Inflammatory macrophage (primary cell): ENCODE measurements around the gene C1GALT1C1.
"Not testable (repeated sequence)": the region's sequence is repeated elsewhere in the genome, so short reads cannot be mapped to it uniquely, and the experiment has no call there.

Experiments used
- DNase-seq, 2 donors: peaks; one replicate each; pipeline ENCODE4 v3.0.0-alpha.2; 2020 to 2022
- total RNA-seq, 18 experiments: gene quantifications; one replicate each; lab custom pipeline; 2026; ENCODE audit warnings: mixed read lengths in 6 of 18, inconsistent platforms in 2 of 18; lab: John Stamatoyannopoulos, UW

Gene C1GALT1C1
- 25.0 to 42.9 (median 33.0) reads per million in 18 experiments for total RNA-seq

DNA sequence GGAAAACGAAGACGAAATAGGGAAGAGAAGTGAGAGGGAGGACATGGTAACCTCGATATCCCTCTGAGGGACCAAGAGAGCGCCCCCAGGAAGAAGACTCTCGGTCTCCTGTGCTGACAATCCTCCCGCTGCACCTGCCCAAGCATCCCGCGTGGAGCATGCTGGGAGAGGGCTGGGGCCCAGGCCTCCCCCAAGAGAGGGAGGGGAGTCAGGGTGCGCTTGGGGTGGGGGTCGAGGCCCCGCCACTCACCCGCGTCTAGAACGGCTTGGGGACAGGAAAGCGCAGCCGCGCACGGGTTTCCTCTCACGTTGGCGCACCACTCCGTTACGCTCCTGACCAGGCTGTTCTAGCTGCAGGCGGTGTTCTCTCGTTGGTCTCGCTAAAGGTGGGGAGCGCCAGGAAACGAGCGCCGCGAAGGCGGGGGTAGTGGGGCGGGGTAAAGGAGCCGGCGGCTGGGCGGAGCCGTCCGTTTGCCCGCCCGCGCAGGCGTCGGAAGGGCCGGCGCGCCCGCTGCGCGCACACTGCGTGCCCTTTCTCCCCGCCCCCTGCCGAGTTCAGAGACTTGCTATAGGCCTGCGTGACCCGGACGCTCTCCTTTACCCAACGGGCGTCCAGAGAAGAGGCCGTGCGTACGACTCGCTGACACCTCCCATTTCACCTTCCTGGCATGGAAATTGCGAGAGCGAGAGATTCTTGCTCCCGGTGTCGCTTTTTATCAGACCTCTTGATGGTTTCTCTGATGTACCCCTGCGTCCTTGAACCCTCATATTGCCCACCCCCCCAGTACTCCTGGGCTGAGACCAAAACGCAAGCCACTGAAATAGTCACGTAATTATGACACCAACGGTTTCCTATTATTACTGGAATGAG is at the start of gene C1GALT1C1:
C1GALT1C1 (minus strand) TSS at position 388 of the 871 bp plus-strand sequence. CDS start 2,888 bp downstream, outside the sequence.
- peak; percentile 94 for DNase-seq

GRCh38 chrX:120677004-120677652 is 47.3 kb upstream of the C1GALT1C1 start:
- peak; percentile 19 to 33 for DNase-seq

DNA sequence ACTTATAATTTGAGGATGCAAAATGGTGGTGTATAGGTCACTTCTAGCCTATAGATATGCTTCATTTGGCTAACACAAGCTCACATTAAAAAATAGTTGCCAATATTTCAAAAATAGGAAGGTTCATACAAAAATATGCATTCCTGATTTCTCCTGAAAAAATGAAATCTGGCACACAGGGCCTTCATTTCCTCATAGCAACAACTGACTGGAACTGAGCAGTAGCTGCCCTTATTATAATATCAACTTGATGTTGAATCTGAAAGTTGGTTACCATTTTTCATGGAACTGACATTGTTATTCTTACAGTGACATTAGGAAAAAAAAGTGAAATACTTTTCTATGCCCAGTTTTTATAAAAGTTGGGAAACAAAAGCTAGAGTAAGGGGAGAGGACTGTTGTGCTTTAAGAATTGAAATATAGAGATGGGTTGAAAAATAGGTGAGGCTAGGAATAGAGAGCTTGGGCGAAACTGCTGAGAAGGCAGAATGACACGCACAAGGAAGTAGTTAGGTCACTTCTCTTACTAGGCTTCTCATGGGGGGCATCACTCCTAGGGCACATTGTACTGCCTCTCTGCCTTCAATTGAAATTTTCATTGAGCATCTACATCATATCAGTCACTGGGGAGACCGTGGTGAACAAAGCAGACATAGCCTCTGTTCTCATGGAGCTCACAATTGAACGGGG is 43.1 kb upstream of the C1GALT1C1 start:
- no peak for DNase-seq

DNA sequence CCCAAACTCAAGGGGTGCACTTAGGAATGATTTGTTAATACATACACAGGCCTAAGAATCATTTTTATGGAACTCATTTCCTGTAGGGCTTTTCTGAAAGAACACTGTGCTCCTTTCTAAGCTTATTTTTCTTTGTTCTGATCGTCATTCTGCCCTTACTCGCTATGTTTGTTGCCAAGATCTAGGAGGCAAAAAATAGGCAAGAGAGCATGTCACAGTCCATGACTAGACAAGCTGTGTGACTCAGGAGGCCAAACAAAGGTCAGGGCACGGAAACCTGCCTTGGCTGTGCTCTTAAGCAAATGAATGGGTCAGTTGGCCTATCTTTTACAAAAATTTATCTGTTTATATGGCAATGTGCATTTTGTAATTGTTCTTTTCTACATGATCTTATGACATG is 42.5 kb upstream of the C1GALT1C1 start:
- DNase-seq = no peak

- no peak for DNase-seq
These were observed 42.1 kb upstream of the C1GALT1C1 start for GRCh38 chrX:120671963-120672362.

DNA sequence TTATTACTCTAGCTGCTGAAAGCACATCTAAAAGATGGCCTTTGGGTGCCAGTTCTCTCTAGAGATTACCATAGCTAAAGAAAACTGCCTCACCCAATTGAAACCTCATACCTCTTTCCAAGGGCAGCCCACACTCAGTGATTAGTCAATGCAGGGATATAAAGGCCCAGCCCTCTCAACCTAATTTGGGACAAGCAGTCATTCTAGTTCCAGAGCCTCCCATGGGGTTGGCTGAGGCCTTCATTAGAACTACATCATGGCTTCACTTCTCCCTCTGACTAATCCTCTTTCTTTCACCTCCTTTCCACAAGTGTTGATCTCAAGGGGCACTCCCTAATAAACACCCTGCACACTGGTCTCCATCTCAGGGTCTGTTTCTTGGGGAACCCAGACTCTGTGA is 38.5 kb upstream of the C1GALT1C1 start:
- DNase-seq = no peak

GRCh38 chrX:120664535-120664934 is 34.7 kb upstream of the C1GALT1C1 start:
- not testable (repeated sequence) for DNase-seq

GRCh38 chrX:120664081-120664480 is 34.2 kb upstream of the C1GALT1C1 start:
- peak in 1 of 2 donors; percentile 57 for DNase-seq

DNA sequence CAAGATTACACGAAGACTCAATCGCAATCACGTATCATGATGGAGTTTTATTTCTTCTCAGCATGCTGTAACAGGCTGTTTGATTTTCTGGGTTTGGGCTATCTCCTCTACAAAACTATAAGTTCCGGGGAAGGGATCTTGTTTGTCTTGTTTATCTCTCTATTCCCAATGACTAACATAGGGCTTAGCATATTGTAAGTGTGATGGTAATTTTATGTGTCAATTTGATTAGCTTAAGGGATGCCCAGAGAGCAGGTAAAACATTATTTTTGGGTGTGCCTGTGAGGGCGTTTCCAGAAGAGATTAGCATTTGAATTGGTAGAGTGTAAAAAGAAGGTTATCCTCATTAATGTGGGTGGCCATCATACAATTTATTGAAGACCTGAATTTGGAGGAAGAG is 32.8 kb upstream of the C1GALT1C1 start:
- DNase-seq = no peak

GRCh38 chrX:120660637-120661036 is 30.8 kb upstream of the C1GALT1C1 start:
- DNase-seq = no peak

DNA sequence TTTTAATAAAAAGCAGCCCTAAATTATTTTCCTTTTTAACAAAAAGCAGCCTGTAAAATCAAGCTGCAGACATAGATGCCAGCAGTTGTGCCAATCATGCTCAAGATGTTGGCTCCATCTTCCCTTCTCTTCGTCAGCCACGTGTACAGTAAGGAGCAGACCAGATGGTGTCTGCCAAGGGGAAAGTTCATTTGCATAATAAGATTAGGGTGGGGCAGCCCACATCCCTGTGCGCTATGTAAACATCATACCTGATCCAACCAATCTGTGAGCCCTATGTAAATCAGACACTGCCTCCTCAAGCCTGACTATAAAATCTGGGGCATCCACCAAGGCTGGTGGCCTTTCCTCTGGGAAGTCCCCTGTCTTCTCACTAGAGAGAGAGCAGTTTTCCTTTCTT is 23.1 kb upstream of the C1GALT1C1 start:
- no peak for DNase-seq

- not testable (repeated sequence) for DNase-seq
These were observed 22.4 kb upstream of the C1GALT1C1 start for GRCh38 chrX:120652256-120652655.

DNA sequence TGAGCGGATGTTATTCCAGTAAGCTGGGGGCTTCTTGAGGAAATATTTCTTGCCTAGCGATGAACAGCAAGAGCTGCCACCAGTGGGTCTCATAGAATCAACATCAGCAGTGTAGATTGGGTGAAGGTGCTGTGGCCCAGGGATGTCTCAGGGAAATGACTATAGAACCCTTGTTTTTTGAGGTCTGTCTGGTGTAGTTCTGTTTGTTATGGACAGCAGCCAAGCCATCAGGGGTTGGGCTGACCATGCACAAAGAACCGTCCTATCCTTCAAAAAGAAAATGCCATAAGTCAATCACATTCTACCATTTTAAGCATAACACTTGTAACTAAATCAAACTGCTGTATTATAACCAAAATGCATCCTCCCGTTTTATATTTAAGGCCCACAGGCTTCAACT is 17.3 kb upstream of the C1GALT1C1 start:
- no peak for DNase-seq

- DNase-seq = no peak
These were observed 13.0 kb upstream of the C1GALT1C1 start for GRCh38 chrX:120642871-120643270.

DNA sequence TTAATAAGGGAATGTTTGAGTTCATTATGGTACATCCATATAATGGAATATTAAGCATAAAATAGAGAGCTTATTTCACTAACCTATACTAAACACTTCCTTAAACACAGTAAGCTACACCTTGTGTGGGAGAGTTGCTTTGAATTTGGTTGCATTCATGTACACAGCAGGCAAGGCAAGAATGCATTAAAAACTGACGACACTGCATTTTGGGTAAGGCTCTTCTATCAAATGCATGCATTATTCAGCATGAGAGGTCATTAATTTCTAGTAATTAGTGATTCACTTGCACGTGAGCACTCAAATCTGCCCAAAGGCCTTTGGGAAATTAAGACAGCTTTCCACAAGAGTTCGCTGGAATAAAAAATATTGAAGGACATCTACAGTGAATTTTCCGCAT is 8.8 kb upstream of the C1GALT1C1 start:
- no peak for DNase-seq

DNA sequence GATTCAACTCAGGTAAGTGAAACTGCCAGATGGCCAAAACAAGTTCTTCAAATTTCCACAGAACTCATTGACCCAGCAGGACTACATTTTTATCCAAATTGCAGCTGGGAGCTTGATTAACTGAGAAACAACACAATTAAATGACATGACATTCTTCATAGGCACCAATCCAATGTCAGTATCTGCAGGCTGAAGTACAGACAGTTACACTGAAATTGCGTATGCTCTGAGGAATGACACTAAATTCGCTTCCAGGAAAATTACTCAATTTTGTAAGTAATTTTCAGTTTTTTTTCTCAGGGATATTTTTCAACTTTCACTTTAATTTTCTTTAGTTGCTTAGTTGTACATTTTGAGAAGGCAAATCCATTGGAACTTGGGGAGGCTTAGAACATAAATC is 4.5 kb downstream of the C1GALT1C1 start:
- peak in 1 of 2 donors; percentile 3 for DNase-seq

- DNase-seq = no peak
These were observed 11.7 kb downstream of the C1GALT1C1 start for GRCh38 chrX:120617996-120618630.

DNA sequence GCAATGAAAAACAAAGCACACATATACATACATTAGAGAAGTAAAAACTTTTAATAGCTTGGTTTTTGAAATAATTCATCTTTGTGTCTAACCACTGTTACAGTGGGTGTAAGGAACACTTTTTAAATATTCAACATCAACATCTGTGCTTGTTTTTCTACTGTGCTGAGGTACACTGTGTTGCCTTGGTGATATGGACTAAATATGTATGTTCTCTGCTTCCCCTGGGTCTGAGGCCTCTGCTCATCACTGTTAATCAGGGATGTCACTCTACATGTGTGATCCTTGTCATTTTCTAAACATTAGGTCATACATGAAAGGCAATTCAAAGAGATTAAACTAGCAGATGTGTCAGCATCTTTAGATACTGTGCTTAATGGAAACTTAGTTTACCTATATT is 15.0 kb downstream of the C1GALT1C1 start:
- DNase-seq = no peak

- DNase-seq = no peak
These were observed 17.8 kb downstream of the C1GALT1C1 start for GRCh38 chrX:120612086-120612485.

DNA sequence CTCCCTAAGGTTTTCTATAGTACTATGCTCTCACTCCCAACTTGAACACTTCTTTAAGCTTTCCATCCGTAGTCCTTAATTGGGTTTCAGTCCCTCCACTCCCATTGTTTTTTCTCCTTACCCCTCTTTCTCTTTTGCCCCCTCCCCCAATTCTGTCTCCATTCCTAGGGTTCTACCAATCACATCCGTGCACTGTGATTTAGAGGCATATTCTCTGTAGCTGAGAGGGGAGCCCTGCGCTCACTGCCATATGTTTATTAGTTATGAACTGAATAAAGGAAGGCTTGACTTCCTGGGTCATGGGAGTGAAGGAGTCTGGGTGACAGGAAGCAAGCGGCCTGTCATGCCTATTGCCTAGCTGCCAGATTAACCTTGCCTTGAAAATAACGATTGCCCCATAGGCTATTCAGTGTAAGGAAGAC is 25.5 kb downstream of the C1GALT1C1 start:
- peak; percentile 55 to 63 for DNase-seq

DNA sequence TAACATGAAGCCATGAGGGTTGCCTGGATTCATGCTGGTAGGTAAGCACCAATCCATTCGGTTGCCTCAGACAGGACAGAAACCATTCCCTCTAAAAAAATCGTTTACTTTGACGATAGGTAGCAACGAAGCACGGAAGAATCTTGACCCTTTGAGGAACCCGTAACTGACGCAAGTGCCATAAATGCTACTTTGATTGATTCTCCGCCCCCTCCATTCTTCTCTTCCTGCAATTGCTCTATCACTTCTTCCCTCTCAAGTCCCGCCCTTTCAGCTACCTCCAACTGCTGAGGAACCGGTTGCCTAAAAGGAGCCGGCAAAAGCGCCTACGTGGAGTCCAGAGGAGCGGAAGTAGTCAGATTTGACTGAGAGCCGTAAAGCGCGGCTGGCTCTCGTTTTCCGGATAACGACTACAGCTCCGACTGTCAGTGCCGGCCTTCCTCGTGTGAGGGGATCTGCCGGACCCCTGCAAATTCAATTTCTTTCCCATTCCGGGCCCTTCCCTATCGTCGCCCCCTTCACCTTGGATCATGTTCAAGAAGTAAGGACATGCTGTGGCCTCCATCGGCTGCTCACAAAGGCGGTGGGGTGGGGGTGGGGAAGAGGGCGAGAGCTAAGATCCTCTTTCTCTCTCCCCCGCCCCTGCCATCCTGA is 26.0 kb downstream of the C1GALT1C1 start, which contains the start of gene MCTS1:
MCTS1 (plus strand) TSS at position 395 of the 654 bp plus-strand sequence; CDS start at position 531, 136 bp downstream.
- DNase-seq = peak; percentile 86 to 89

- no peak for DNase-seq
These were observed 44.2 kb downstream of the C1GALT1C1 start for GRCh38 chrX:120585702-120586101.
